PFSK-1 (cell line): ENCODE measurements around the gene CDYL.

Experiments
- FOXP2 ChIP-seq: optimal IDR thresholded peaks from 2 replicates; pipeline ENCODE3; 2011; ENCODE audit warnings: borderline replicate concordance, control low read depth, inconsistent platforms; ENCODE audit not compliant: insufficient read depth; ENCODE audit errors: extremely low read length, extremely low read depth
- POLR2AphosphoS5 ChIP-seq: IDR thresholded peaks from 2 replicates; pipeline ENCODE4 v1.6.1; 2012; ENCODE audit warnings: low read depth, mild to moderate bottlenecking, control low read depth, low read length, moderate library complexity
- SIN3A ChIP-seq: IDR thresholded peaks from 2 replicates; pipeline ENCODE4 v1.6.1; 2012; ENCODE audit warnings: mild to moderate bottlenecking, low read length, moderate library complexity, borderline replicate concordance; ENCODE audit not compliant: insufficient read depth
- TAF1 ChIP-seq: IDR thresholded peaks from 2 replicates; pipeline ENCODE4 v1.6.1; 2012; ENCODE audit warnings: low read length, control low read depth, borderline replicate concordance; ENCODE audit not compliant: insufficient read depth
- TF ChIP-seq, protein P1 (sequence below), 2 experiments: IDR thresholded peaks; 2 replicates each; pipeline versions ENCODE4 v1.6.1 to v1.8.0; 2011 to 2012; ENCODE audit warnings: low read depth in 2 of 2, low read length in 2 of 2, control low read depth in 1 of 2, inconsistent platforms in 1 of 2, mild to moderate bottlenecking in 1 of 2, moderate library complexity in 1 of 2; ENCODE audit not compliant: insufficient read depth in 1 of 2

- TF ChIP-seq POLR2AphosphoS5 (no peak), SIN3A (no peak), TAF1 (no peak), FOXP2 (no peak)
- TF ChIP-seq, protein P1, sequence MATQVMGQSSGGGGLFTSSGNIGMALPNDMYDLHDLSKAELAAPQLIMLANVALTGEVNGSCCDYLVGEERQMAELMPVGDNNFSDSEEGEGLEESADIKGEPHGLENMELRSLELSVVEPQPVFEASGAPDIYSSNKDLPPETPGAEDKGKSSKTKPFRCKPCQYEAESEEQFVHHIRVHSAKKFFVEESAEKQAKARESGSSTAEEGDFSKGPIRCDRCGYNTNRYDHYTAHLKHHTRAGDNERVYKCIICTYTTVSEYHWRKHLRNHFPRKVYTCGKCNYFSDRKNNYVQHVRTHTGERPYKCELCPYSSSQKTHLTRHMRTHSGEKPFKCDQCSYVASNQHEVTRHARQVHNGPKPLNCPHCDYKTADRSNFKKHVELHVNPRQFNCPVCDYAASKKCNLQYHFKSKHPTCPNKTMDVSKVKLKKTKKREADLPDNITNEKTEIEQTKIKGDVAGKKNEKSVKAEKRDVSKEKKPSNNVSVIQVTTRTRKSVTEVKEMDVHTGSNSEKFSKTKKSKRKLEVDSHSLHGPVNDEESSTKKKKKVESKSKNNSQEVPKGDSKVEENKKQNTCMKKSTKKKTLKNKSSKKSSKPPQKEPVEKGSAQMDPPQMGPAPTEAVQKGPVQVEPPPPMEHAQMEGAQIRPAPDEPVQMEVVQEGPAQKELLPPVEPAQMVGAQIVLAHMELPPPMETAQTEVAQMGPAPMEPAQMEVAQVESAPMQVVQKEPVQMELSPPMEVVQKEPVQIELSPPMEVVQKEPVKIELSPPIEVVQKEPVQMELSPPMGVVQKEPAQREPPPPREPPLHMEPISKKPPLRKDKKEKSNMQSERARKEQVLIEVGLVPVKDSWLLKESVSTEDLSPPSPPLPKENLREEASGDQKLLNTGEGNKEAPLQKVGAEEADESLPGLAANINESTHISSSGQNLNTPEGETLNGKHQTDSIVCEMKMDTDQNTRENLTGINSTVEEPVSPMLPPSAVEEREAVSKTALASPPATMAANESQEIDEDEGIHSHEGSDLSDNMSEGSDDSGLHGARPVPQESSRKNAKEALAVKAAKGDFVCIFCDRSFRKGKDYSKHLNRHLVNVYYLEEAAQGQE (IDR thresholded peaks at IDR 0.05; ENCODE audit: insufficient read depth in 1 of 2, low read depth in 2 of 2, low read length in 2 of 2): no peak
These were observed 27.9 kb downstream of the CDYL start for GRCh38 chr6:4804095-4804494.
